Retinal pigment epithelial cell (primary cell): Measurements from ENCODE around the gene DYRK1B.
A peak's percentile ranks its signal among the peaks of the same experiment; 100 is the strongest.

Experiments
- DNase-seq: peaks from one replicate; pipeline ENCODE4 v3.0.0-alpha.2; 2010; ENCODE audit warnings: low read depth
- H3K4me3 ChIP-seq: 2 replicates; pipeline ENCODE4 v1.5.1; 2011; ENCODE audit warnings: mild to moderate bottlenecking, low read length, control low read depth, moderate library complexity
- CTCF ChIP-seq: conservative IDR thresholded peaks from 2 replicates; pipeline ENCODE4 v1.5.1; 2011; ENCODE audit warnings: low read depth, low read length, control low read depth, inconsistent platforms

DYRK1B gene

GRCh38 chr19:39795001-39795400 is 39.0 kb downstream of the DYRK1B start:
- no peak for DNase-seq
- no peak overlapping the region for H3K4me3 ChIP-seq
- no peak for TF ChIP-seq CTCF

GRCh38 chr19:39792999-39793546 is 40.9 kb downstream of the DYRK1B start:
- TF ChIP-seq CTCF = peak; percentile 95
- H3K4me3 ChIP-seq = peak overlapping the region; percentile 42
- peak; percentile 17 for DNase-seq

- no peak for TF ChIP-seq CTCF
Observed at GRCh38 chr19:39788244-39788643, 45.7 kb downstream of the DYRK1B start.

GRCh38 chr19:39780894-39781293 is 53.1 kb downstream of the DYRK1B start:
- no peak for TF ChIP-seq CTCF
- DNase-seq = no peak
- no peak overlapping the region for H3K4me3 ChIP-seq

More at GRCh38 chr19:39788244-39788643, 45.7 kb downstream of the DYRK1B start:
- DNase-seq = no peak
- H3K4me3 ChIP-seq = no peak overlapping the region

GRCh38 chr19:39778763-39779162 is 55.2 kb downstream of the DYRK1B start, which contains the start of gene LEUTX:
TSS of gene LEUTX (plus strand) at chr19:39778854. CDS start at chr19:39778921, 67 bp downstream.
- no peak within 1 kb of the TSS for H3K4me3 ChIP-seq
- no peak for TF ChIP-seq CTCF

More at GRCh38 chr19:39778763-39779162, 55.2 kb downstream of the DYRK1B start, which contains the start of gene LEUTX:
- DNase-seq = no peak
